Retina (tissue), 1 donor: ENCODE results near the gene RGS9.

Experiments used
- DNase-seq: peaks from one replicate; pipeline ENCODE4 v3.0.0-alpha.2; 2016

Gene RGS9

DNA sequence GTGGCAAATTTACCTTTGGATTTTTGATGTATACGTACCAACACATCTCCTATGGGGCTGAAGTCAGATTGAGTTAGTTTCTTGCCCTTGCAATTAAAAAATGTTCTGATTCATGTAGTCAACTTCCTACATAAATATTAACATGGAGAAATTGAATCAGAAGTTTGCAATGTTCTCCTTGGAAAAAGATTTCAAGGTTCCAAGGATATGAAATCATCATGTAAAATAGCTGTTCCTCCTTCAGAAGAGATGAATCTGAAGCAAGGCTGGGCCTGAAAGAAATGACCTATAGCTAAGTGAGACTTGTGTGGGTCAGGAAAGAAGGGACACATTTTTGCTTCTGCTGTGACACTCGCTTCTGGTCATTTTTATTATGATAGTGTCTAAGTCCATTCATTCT is 131.7 kb downstream of the RGS9 start:
- DNase-seq, result no peak

DNA sequence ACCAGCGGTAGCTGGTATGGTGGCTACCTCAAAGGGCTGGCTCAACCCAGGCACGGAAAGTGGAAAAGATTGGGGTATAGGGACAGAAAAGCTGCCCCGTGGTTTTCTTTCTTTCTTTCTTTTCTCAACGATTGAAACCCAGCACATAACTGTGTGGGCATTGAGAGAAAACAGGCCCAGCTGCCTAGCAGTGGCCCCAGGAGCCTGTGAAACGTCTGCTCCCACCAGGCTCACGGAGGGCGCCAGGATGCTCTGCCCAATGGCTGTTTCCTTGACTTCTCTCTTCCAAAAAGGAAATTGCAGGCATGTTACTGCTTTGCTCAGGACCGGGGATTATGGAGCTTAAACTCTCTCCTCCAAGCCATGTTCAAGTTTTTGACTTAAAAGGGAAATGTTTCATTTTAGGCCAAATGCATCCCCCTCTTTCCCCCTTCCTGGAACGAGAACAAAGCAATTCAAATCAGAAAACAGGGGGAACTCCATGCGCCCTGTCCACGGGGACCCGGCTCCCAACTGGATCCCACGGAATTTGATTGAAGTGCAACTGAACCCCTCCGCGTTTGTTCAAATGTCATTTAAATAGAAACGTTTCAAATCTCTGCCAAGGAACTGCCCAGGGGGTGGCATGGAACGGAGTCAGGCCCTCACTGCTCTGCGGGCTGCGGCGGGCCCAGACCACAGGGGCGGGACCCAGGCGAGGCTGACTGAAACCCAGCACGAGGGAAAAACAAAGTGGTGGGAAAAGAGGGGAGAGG is 133.5 kb downstream of the RGS9 start:
- no peak for DNase-seq

DNA sequence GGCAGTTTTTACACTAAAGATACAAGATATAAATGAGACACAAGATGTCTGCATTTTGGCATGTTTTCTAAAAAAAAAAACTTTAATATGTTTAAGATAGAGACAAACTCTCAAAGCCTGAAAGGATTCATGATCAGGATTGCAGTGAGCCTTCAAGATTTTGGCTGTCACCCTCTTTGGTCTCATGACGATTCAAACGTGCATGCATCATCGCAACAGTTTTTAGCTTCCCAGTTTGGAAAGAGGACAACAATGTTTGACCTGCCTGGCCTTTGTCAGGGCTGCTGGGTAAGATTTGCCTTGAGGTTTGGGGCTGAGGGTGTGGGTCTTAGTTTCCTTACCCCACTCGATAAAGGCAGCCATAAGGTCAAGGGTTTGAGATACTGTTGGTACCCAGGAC is 134.1 kb downstream of the RGS9 start:
- DNase-seq, result no peak
